H1 (cell line): ENCODE results near the gene NDUFA7. TPM values are rescaled to one million over a fixed set of nuclear protein-coding genes. Genes with fewer than 3 reads are reported as not detected.

Source experiments
- CTCF ChIA-PET: fragments of 300-600 bp; sonication (Branson Sonifier 250); formaldehyde crosslinking; loops from one replicate; lab custom pipeline; 2021; ENCODE audit not compliant: partially characterized antibody; lab: Charles Lee
- POLR2A ChIA-PET: fragments of 300-600 bp; sonication (Branson Sonifier 250); formaldehyde crosslinking; loops from one replicate; lab custom pipeline; 2021; ENCODE audit warnings: inconsistent platforms; ENCODE audit not compliant: partially characterized antibody; lab: Charles Lee
- DNase-seq, 2 experiments: peaks; one replicate each; pipeline versions ENCODE4 v3.0.0 to v3.0.0-alpha.2; 2010 to 2022; ENCODE audit warnings: low spot score in 2 of 2, low read depth in 1 of 2, mixed read lengths in 1 of 2
- FAIRE-seq: peaks from 2 replicates; lab custom pipeline; 2011; peaks lifted over from hg19 to GRCh38; lab: Jason Lieb, UNC
- H2AFZ ChIP-seq: 2 replicates; pipeline ENCODE4 v1.8.1; 2012; ENCODE audit warnings: low read length, inconsistent platforms
- H2AK5ac ChIP-seq: 2 replicates; pipeline ENCODE4 v1.6.1; 2013; ENCODE audit warnings: low read depth, low read length
- H2BK120ac ChIP-seq: replicated peaks from 2 replicates; pipeline ENCODE3; 2013; ENCODE audit warnings: low read depth, low read length, inconsistent platforms
- H2BK12ac ChIP-seq: 2 replicates; pipeline ENCODE4 v1.6.1; 2013; ENCODE audit warnings: low read depth, low read length
- H2BK15ac ChIP-seq: 2 replicates; pipeline ENCODE4 v1.6.1; 2013; ENCODE audit warnings: low read length
- H2BK20ac ChIP-seq: 2 replicates; pipeline ENCODE4 v1.6.1; 2013; ENCODE audit warnings: low read length
- H2BK5ac ChIP-seq: 2 replicates; pipeline ENCODE4 v1.6.1; 2013; ENCODE audit warnings: low read depth, low read length
- H3K14ac ChIP-seq: 2 replicates; pipeline ENCODE4 v1.6.1; 2013; ENCODE audit warnings: inconsistent platforms; ENCODE audit not compliant: insufficient read length
- H3K18ac ChIP-seq: 2 replicates; pipeline ENCODE4 v1.6.1; 2013; ENCODE audit warnings: low read length; ENCODE audit errors: extremely low read depth
- H3K23ac ChIP-seq: 2 replicates; pipeline ENCODE4 v1.6.1; 2013; ENCODE audit warnings: inconsistent platforms; ENCODE audit not compliant: insufficient read length
- H3K23me2 ChIP-seq: 2 replicates; pipeline ENCODE4 v1.6.1; 2013; ENCODE audit warnings: low read depth, low read length
- H3K27ac ChIP-seq: 2 replicates; pipeline ENCODE4 v1.6.1; 2011; ENCODE audit warnings: low read depth, low read length, inconsistent platforms
- H3K27me3 ChIP-seq, 4 experiments: replicated peaks in 1 of 4; 1 replicate in 1 of 4; 2 replicates in 3 of 4; pipeline versions ENCODE4 v1.6.1 to v1.8.1; 2011 to 2013; ENCODE audit warnings: low read length in 3 of 4, mild to moderate bottlenecking in 3 of 4, inconsistent platforms in 2 of 4, mixed read lengths in 2 of 4, moderate library complexity in 1 of 4; ENCODE audit not compliant: control insufficient read depth in 3 of 4, insufficient read depth in 3 of 4; ENCODE audit errors: extremely low read depth in 1 of 4
- H3K36me3 ChIP-seq, 4 experiments: 2 replicates each; pipeline versions ENCODE4 v1.6.1 to v1.8.1; 2011 to 2013; ENCODE audit warnings: mild to moderate bottlenecking in 4 of 4, low read length in 3 of 4, moderate library complexity in 2 of 4, control low read depth in 1 of 4, inconsistent platforms in 1 of 4; ENCODE audit not compliant: insufficient read depth in 4 of 4, control insufficient read depth in 2 of 4
- H3K4ac ChIP-seq: replicated peaks from 2 replicates; pipeline ENCODE3; 2013; ENCODE audit warnings: low read length, low read depth, mixed read lengths, inconsistent platforms; ENCODE audit not compliant: insufficient read length
- H3K4me1 ChIP-seq, 4 experiments: replicated peaks in 1 of 4; 1 replicate in 1 of 4; 2 replicates in 3 of 4; pipeline versions ENCODE4 v1.6.1 to v1.8.1; 2011 to 2013; ENCODE audit warnings: low read length in 3 of 4, inconsistent platforms in 2 of 4, mixed read lengths in 1 of 4; ENCODE audit not compliant: insufficient read depth in 4 of 4, control insufficient read depth in 3 of 4
- H3K4me2 ChIP-seq, 2 experiments: 2 replicates each; pipeline versions ENCODE4 v1.6.1 to v1.8.1; 2011 to 2013; ENCODE audit warnings: low read depth in 2 of 2, low read length in 2 of 2, control low read depth in 1 of 2, inconsistent platforms in 1 of 2, mild to moderate bottlenecking in 1 of 2; ENCODE audit not compliant: insufficient read depth in 1 of 2
- H3K4me3 ChIP-seq, 4 experiments: fragments of 200-600, 300-600 bp in 1 of 4; sonication (generic), shearing (Covaris generic), sonication (Bioruptor Twin) in 1 of 4; 2 replicates each; pipeline versions ENCODE4 v1.5.1 to v1.8.1; 2011 to 2016; ENCODE audit warnings: low read length in 4 of 4, low read depth in 3 of 4, control low read depth in 2 of 4, inconsistent platforms in 2 of 4, mild to moderate bottlenecking in 2 of 4, mixed read lengths in 1 of 4, moderate library complexity in 1 of 4; ENCODE audit not compliant: insufficient read depth in 2 of 4; ENCODE audit errors: extremely low read depth in 1 of 4
- H3K56ac ChIP-seq: replicated peaks from 2 replicates; pipeline ENCODE3; 2013; ENCODE audit warnings: low read depth, mild to moderate bottlenecking, mixed read lengths, low read length, inconsistent platforms; ENCODE audit not compliant: insufficient read length
- H3K79me1 ChIP-seq: 2 replicates; pipeline ENCODE4 v1.6.1; 2013; ENCODE audit warnings: low read depth, low read length, control low read depth
- H3K79me2 ChIP-seq, 2 experiments: 2 replicates each; pipeline versions ENCODE4 v1.6.1 to v1.8.1; 2012 to 2013; ENCODE audit warnings: low read length in 2 of 2, mild to moderate bottlenecking in 2 of 2, inconsistent platforms in 1 of 2; ENCODE audit not compliant: insufficient read depth in 2 of 2, control insufficient read depth in 1 of 2
- H3K9ac ChIP-seq, 4 experiments: replicated peaks in 1 of 4; 1 replicate in 1 of 4; 2 replicates in 3 of 4; pipeline versions ENCODE4 v1.6.1 to v1.8.1; 2011 to 2013; ENCODE audit warnings: low read depth in 3 of 4, low read length in 3 of 4, control low read depth in 2 of 4, mild to moderate bottlenecking in 2 of 4, moderate library complexity in 2 of 4, inconsistent platforms in 1 of 4; ENCODE audit errors: extremely low read depth in 1 of 4
- H3K9me3 ChIP-seq, 2 experiments: 2 replicates each; pipeline versions ENCODE4 v1.6.1 to v1.8.1; 2012 to 2013; ENCODE audit warnings: mild to moderate bottlenecking in 2 of 2, moderate library complexity in 2 of 2, control low read depth in 1 of 2, inconsistent platforms in 1 of 2, low read depth in 1 of 2, low read length in 1 of 2, mixed read lengths in 1 of 2; ENCODE audit not compliant: insufficient read depth in 2 of 2
- H4K20me1 ChIP-seq, 2 experiments: replicated peaks in 1 of 2; 2 replicates each; pipeline versions ENCODE3 to v1.8.1; 2011 to 2013; ENCODE audit warnings: inconsistent platforms in 2 of 2, low read length in 2 of 2, mild to moderate bottlenecking in 1 of 2; ENCODE audit not compliant: insufficient read depth in 2 of 2, control insufficient read depth in 1 of 2
- H4K5ac ChIP-seq: 2 replicates; pipeline ENCODE4 v1.6.1; 2013; ENCODE audit warnings: low read length, low read depth, mixed read lengths, inconsistent platforms; ENCODE audit not compliant: insufficient read length
- H4K8ac ChIP-seq: 2 replicates; pipeline ENCODE4 v1.8.0; 2013; ENCODE audit warnings: mild to moderate bottlenecking, moderate library complexity, low read length, inconsistent platforms; ENCODE audit not compliant: insufficient read depth; ENCODE audit errors: extremely low read depth
- H4K91ac ChIP-seq: replicated peaks from 2 replicates; pipeline ENCODE3; 2013; ENCODE audit warnings: low read length, mixed read lengths, inconsistent platforms; ENCODE audit not compliant: insufficient read length
- BACH1 ChIP-seq: IDR thresholded peaks from 2 replicates; pipeline ENCODE4 v1.6.1; 2012; ENCODE audit warnings: low read length, improper control_type of control experiment
- BRCA1 ChIP-seq: IDR thresholded peaks from 2 replicates; pipeline ENCODE4 v1.6.1; 2012; ENCODE audit warnings: low read depth, low read length, improper control_type of control experiment
- EZH2 ChIP-seq: fragments of 200-600 bp; sonication (generic); IDR thresholded peaks from 2 replicates; pipeline ENCODE4 v1.7.1; 2012; ENCODE audit warnings: low read depth, mild to moderate bottlenecking, moderate library complexity, low read length, inconsistent platforms; ENCODE audit not compliant: severe bottlenecking
- NANOG ChIP-seq: IDR thresholded peaks from 2 replicates; pipeline ENCODE4 v1.6.1; 2011; ENCODE audit warnings: low read length, low read depth, mild to moderate bottlenecking, inconsistent platforms; ENCODE audit not compliant: insufficient read depth, poor library complexity, severe bottlenecking
- POLR2AphosphoS5 ChIP-seq: IDR thresholded peaks from 2 replicates; pipeline ENCODE4 v1.6.1; 2011; ENCODE audit warnings: low read depth, low read length
- SP4 ChIP-seq: IDR thresholded peaks from 2 replicates; pipeline ENCODE4 v1.6.1; 2012; ENCODE audit warnings: low read length, inconsistent platforms
- SUZ12 ChIP-seq: fragments of 200-600 bp; sonication (generic); IDR thresholded peaks from 2 replicates; pipeline ENCODE4 v1.6.1; 2012; ENCODE audit warnings: mild to moderate bottlenecking, inconsistent platforms, low read length, moderate library complexity, mixed read lengths
- WGBS, 2 experiments: shearing (Covaris generic) in 1 of 2; methylation state at CpG; one replicate each; pipeline versions ENCODE4 v1.1.6 to v1.1.7; 2013 to 2015; ENCODE audit warnings: low lambda C conversion rate in 2 of 2, mixed read lengths in 2 of 2, inconsistent platforms in 1 of 2, low coverage in 1 of 2, missing lambda C conversion rate in 1 of 2; ENCODE audit not compliant: insufficient replicate concordance in 2 of 2, insufficient coverage in 1 of 2, insufficient read length in 1 of 2; ENCODE audit errors: extremely low coverage in 1 of 2, missing lambda C conversion rate in 1 of 2; 5-methylcytosine and 5-hydroxymethylcytosine counted together
- polyA plus RNA-seq, 7 experiments: library from polyadenylated mRNA; depleted of rRNA in 3 of 7; stranded (reverse) in 5 of 7; unstranded in 2 of 7; fragments of >200 nt in 5 of 7; fragments of 200-250 nt in 2 of 7; gene quantifications; 1 replicate in 5 of 7; 2 replicates in 1 of 7; 4 replicates in 1 of 7; pipeline versions ENCODE4 v1.2.1 to v1.2.3, GENCODE V29; 2011 to 2013; ENCODE audit warnings: missing spikeins in 2 of 7, mixed read lengths in 2 of 7
- total RNA-seq: library from RNA; stranded (reverse); fragmentation: NEBNext Ultra II Directional; extraction: Animal tissue kit (Norgen Biotek cat#: 25700); gene quantifications from 2 replicates; pipeline ENCODE4 v1.2.1, GENCODE V29; 2021
- TF ChIP-seq, protein P1 (sequence below), 3 experiments: IDR thresholded peaks; 1 replicate in 2 of 3; 2 replicates in 1 of 3; pipeline versions ENCODE4 v1.5.1 to v1.6.1; 2011; ENCODE audit warnings: low read length in 3 of 3, mild to moderate bottlenecking in 3 of 3, inconsistent platforms in 2 of 3, low read depth in 1 of 3, moderate library complexity in 1 of 3; ENCODE audit not compliant: insufficient read depth in 1 of 3; ENCODE audit errors: control extremely low read depth in 1 of 3
- TF ChIP-seq, protein P2 (sequence below): IDR thresholded peaks from 2 replicates; pipeline ENCODE4 v1.6.1; 2012; ENCODE audit warnings: inconsistent platforms

The NDUFA7 gene
- total and polyA plus RNA-seq, 2 of the 8 experiments (the other 6 are each of a cell fraction or from before 2014, with no cell fraction given) = 54.4 to 286 TPM

- Histone ChIP-seq H4K8ac (peak overlapping the region; percentile 83), H3K23ac (no peak overlapping the region), H3K9me3 (no peaks in the 10 kb centered on the region), H3K23me2 (peaks cover 16% of the 10 kb centered on the region; the same call in 1 of the 2 replicates), H2BK20ac (no peak overlapping the region), H3K4me1 (peaks cover 0 to 17% (median 10%) of the 10 kb centered on the region in 4 experiments; a peak in 6 of 7 replicates), H3K36me3 (peaks cover 0 to 4% (median 0%) of the 10 kb centered on the region in 4 experiments; a peak in 1 of 8 replicates), H2BK5ac (no peak overlapping the region), H3K18ac (peak overlapping the region; percentile 51; the same call in 1 of the 2 replicates), H2BK12ac (no peak overlapping the region), H3K14ac (no peak overlapping the region), H3K27me3 (peaks cover 21 to 38% (median 33%) of the 10 kb centered on the region in 4 experiments), H4K20me1 (no peaks in the 10 kb centered on the region), H4K91ac (no peak overlapping the region), H3K56ac (no peak overlapping the region), H2AFZ (no peak overlapping the region; the same call in 1 of the 2 replicates), H3K4ac (no peak overlapping the region), H3K79me1 (no peaks in the 10 kb centered on the region), H3K4me2 (peak overlapping the region; percentile 81 to 85), H3K27ac (no peak overlapping the region), H3K4me3 (peak overlapping the region; percentile 40 to 56 (median 44)), H2BK15ac (0 out of 2 replicates have a peak overlapping the region, but pooled peaks have one; percentile 8), H3K9ac (no peak overlapping the region), H4K5ac (no peak overlapping the region), H3K79me2 (no peaks in the 10 kb centered on the region), H2AK5ac (no peak overlapping the region), H2BK120ac (no peak overlapping the region)
- POLR2A ChIA-PET = interaction anchor here (1.2 to 27.1 kb wide), 8 partner anchors 9 to 180 kb away, joined by 3 to 583 read pairs (median 6); partner anchors contain the start of genes ANGPTL4, CD320, KANK3 and NDUFA7
- 10% methylated on average over 38 of the region's 48 CpGs; no CpG with 5 or more reads in 1 of the 2 experiments for WGBS, 2 experiments
- CTCF ChIA-PET = interaction anchor here (0.6 to 3.7 kb wide), 12 partner anchors 8 to 1960 kb away, joined by 3 to 32 read pairs (median 3); partner anchors contain the start of genes CCL25, NDUFA7 and RPS28
- no peak for FAIRE-seq
- DNase-seq = peak in 1 of 2 experiments; percentile 73
- TF ChIP-seq, protein P1, sequence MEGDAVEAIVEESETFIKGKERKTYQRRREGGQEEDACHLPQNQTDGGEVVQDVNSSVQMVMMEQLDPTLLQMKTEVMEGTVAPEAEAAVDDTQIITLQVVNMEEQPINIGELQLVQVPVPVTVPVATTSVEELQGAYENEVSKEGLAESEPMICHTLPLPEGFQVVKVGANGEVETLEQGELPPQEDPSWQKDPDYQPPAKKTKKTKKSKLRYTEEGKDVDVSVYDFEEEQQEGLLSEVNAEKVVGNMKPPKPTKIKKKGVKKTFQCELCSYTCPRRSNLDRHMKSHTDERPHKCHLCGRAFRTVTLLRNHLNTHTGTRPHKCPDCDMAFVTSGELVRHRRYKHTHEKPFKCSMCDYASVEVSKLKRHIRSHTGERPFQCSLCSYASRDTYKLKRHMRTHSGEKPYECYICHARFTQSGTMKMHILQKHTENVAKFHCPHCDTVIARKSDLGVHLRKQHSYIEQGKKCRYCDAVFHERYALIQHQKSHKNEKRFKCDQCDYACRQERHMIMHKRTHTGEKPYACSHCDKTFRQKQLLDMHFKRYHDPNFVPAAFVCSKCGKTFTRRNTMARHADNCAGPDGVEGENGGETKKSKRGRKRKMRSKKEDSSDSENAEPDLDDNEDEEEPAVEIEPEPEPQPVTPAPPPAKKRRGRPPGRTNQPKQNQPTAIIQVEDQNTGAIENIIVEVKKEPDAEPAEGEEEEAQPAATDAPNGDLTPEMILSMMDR (IDR thresholded peaks at IDR 0.05; ENCODE audit: control extremely low read depth in 1 of 3, insufficient read depth in 1 of 3, low read depth in 1 of 3, low read length in 3 of 3) = no peak
- TF ChIP-seq EZH2 (peak; percentile 82), NANOG (no peak), POLR2AphosphoS5 (no peak), BACH1 (no peak), BRCA1 (no peak), SP4 (no peak), SUZ12 (peak; percentile 87)
- TF ChIP-seq, protein P2, sequence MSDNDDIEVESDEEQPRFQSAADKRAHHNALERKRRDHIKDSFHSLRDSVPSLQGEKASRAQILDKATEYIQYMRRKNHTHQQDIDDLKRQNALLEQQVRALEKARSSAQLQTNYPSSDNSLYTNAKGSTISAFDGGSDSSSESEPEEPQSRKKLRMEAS = 0 out of 2 replicates have a peak, but pooled peaks have one; percentile 26
These were observed 12.7 kb upstream of the NDUFA7 start for GRCh38 chr19:8333767-8334457.
